ENCODE data around the gene LRMDA. TPM values are rescaled to one million over a fixed set of nuclear protein-coding genes. Genes with fewer than 3 reads are reported as not detected.

The LRMDA gene
- total RNA-seq, 2 experiments from 2014 or later = not detected

DNA sequence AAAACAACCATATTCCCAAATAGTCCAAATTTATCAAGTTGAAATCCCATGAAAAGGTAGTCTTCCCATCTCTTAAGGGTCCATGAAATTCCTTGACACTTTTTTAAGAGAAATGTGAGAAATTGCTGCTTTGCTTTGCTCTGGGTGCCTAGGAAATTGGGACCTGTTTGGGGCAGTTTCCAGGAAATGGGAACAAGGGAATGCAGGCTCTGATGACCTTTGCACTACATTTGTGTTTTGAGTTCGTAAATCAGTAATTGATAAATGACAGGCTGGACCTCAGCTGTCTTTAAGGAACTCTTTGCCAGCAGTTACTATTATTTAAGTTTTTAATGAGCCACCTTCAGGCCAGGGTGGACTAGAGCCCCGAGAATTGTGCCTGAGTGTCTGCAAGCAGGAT, 203.5 kb downstream of the LRMDA start:
- H3K36me3 Mint-ChIP-seq (ENCODE audit: low read depth) = no peaks in the 10 kb centered on the region
- no peak for DNase-seq
- no peaks in the 10 kb centered on the region for H3K4me1 Mint-ChIP-seq
- no peak overlapping the region for H3K4me3 Mint-ChIP-seq
- ChIA-PET POLR2A (no interaction called here), CTCF (no interaction called here)
- H3K9me3 Mint-ChIP-seq = no peaks in the 10 kb centered on the region
- H3K27me3 Mint-ChIP-seq = peaks cover 6% of the 10 kb centered on the region
- no peak overlapping the region for H3K27ac Mint-ChIP-seq

DNA sequence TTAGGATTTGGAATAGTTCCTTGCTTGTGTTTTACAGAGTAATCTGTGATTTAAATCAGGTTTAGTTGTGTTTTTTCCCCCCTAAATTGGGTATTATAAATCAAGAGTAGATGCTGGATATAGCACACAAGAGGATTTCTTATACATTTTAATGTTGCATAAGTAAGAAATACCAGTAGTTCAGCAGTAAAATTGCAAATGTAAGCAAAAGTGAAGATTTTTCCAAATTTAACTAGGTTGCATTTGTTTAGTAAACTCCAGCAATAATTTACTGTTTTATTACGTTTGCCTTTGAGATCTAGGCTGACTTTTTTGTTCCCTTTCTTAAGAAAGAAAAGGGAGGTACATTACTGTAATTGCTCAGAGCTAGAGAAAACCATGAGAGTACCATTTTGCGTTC, 207.3 kb downstream of the LRMDA start:
- H3K27ac Mint-ChIP-seq = no peak overlapping the region
- CTCF ChIA-PET = no interaction called here

GRCh38 chr10:75639736-75640135, 208.3 kb downstream of the LRMDA start:
- H3K4me1 Mint-ChIP-seq = no peaks in the 10 kb centered on the region
- CTCF ChIA-PET = no interaction called here

More for the DNA sequence above, 207.3 kb downstream of the LRMDA start:
- Mint-ChIP-seq H3K36me3 (ENCODE audit: low read depth) (no peaks in the 10 kb centered on the region), H3K27me3 (peaks cover 6% of the 10 kb centered on the region), H3K4me1 (no peaks in the 10 kb centered on the region), H3K9me3 (no peaks in the 10 kb centered on the region), H3K4me3 (no peak overlapping the region)
- POLR2A ChIA-PET = no interaction called here
- DNase-seq = no peak

DNA sequence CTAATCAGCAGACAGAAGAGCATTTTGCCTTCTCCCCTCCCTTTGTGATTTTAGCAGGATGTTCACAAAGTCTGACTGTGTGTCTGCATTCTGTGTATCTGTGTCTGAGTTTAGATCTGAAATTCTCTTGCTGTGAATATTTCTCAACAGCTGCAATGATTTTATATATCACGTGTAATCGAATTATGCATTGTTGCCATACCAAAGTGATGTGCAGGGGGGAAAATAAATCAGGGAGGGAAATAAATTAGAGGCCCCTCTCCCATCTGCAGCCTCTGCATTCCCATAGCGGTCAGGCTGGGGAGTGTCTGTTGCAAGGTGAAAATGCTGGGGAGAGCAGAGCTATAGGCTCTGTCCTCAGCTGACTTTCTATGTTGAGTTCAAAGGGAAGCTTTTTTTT, 209.0 kb downstream of the LRMDA start:
- Mint-ChIP-seq H3K4me3 (no peak overlapping the region), H3K4me1 (no peaks in the 10 kb centered on the region), H3K36me3 (ENCODE audit: low read depth) (no peaks in the 10 kb centered on the region), H3K9me3 (no peaks in the 10 kb centered on the region), H3K27ac (no peak overlapping the region), H3K27me3 (peaks cover 5% of the 10 kb centered on the region)
- CTCF ChIA-PET = no interaction called here
- POLR2A ChIA-PET = no interaction called here
- no peak for DNase-seq

More at GRCh38 chr10:75639736-75640135, 208.3 kb downstream of the LRMDA start:
- Mint-ChIP-seq H3K27me3 (peaks cover 6% of the 10 kb centered on the region), H3K36me3 (ENCODE audit: low read depth) (no peaks in the 10 kb centered on the region), H3K27ac (no peak overlapping the region), H3K9me3 (no peaks in the 10 kb centered on the region), H3K4me3 (no peak overlapping the region)
- POLR2A ChIA-PET = no interaction called here
- DNase-seq = no peak

DNA sequence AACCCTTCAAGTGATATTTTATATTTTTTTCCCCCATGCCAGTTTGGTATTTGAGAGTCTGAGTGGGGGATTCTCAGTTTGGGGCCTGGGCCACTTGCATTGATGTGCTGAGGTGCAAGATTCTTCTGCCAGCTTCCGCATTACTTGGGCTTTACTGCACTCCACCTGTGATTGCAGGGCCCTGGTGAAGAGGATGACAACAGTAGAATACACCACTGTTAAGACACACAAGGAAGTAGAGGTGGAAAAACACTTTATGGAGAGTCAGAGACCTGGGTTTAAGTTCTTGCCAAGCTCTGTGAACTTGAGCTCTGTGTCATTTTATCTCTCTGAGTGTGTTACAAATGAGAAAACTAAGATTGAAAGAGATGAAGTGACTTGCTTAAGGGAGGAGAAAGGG, 209.4 kb downstream of the LRMDA start:
- Mint-ChIP-seq H3K9me3 (no peaks in the 10 kb centered on the region), H3K36me3 (ENCODE audit: low read depth) (no peaks in the 10 kb centered on the region), H3K27me3 (peaks cover 4% of the 10 kb centered on the region), H3K4me1 (no peaks in the 10 kb centered on the region), H3K27ac (no peak overlapping the region), H3K4me3 (no peak overlapping the region)
- no peak for DNase-seq
- CTCF ChIA-PET = no interaction called here
- POLR2A ChIA-PET = no interaction called here

DNA sequence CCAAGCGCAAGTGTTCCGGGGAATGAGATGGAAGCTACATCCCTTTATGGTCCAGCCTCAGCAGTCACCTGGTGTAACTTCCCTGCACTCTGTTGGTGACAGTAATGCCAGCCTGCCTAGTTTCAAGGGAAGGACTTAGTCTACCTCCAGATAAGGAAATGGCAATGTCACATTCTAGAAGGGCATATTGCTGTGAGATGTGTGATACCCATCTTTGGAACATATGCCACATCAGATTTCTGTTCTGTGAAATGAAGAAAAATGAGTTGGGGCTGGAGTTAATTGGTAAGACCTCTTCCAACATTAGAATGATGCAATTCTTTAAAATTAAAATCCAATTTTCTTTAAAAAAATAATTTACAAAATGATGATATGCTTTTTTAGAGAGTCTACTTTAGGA, 212.0 kb downstream of the LRMDA start:
- Mint-ChIP-seq H3K9me3 (no peaks in the 10 kb centered on the region), H3K4me1 (no peaks in the 10 kb centered on the region)

GRCh38 chr10:75643944-75644692, 212.7 kb downstream of the LRMDA start:
- no peak for DNase-seq
- Mint-ChIP-seq H3K36me3 (ENCODE audit: low read depth) (no peaks in the 10 kb centered on the region), H3K27ac (no peak overlapping the region), H3K4me3 (no peak overlapping the region), H3K9me3 (no peaks in the 10 kb centered on the region), H3K4me1 (no peaks in the 10 kb centered on the region), H3K27me3 (peaks cover 4% of the 10 kb centered on the region)
- CTCF ChIA-PET = no interaction called here
- POLR2A ChIA-PET = interaction anchor here (0.6 kb wide), 1 partner anchor 290 kb away, joined by 3 read pairs; no protein-coding TSS in a partner anchor

More for the DNA sequence above, 212.0 kb downstream of the LRMDA start:
- no peaks in the 10 kb centered on the region for H3K36me3 Mint-ChIP-seq (ENCODE audit: low read depth)
- no peak for DNase-seq
- H3K27me3 Mint-ChIP-seq = peaks cover 4% of the 10 kb centered on the region
- CTCF ChIA-PET = no interaction called here
- no peak overlapping the region for H3K27ac Mint-ChIP-seq
- H3K4me3 Mint-ChIP-seq = no peak overlapping the region
- POLR2A ChIA-PET = no interaction called here

- ChIA-PET POLR2A (no interaction called here), CTCF (no interaction called here)
- DNase-seq = no peak
- Mint-ChIP-seq H3K9me3 (no peaks in the 10 kb centered on the region), H3K4me1 (no peaks in the 10 kb centered on the region), H3K4me3 (no peak overlapping the region), H3K27ac (no peak overlapping the region), H3K36me3 (ENCODE audit: low read depth) (no peaks in the 10 kb centered on the region), H3K27me3 (no peaks in the 10 kb centered on the region)
These were observed 214.3 kb downstream of the LRMDA start for GRCh38 chr10:75645704-75646103.

GRCh38 chr10:75646218-75646915, 214.9 kb downstream of the LRMDA start:
- CTCF ChIA-PET = no interaction called here
- H3K36me3 Mint-ChIP-seq (ENCODE audit: low read depth) = no peaks in the 10 kb centered on the region
- H3K4me1 Mint-ChIP-seq = no peaks in the 10 kb centered on the region
- no peak overlapping the region for H3K4me3 Mint-ChIP-seq
- DNase-seq = no peak
- POLR2A ChIA-PET = no interaction called here
- H3K27me3 Mint-ChIP-seq = no peaks in the 10 kb centered on the region
- no peaks in the 10 kb centered on the region for H3K9me3 Mint-ChIP-seq
- no peak overlapping the region for H3K27ac Mint-ChIP-seq

DNA sequence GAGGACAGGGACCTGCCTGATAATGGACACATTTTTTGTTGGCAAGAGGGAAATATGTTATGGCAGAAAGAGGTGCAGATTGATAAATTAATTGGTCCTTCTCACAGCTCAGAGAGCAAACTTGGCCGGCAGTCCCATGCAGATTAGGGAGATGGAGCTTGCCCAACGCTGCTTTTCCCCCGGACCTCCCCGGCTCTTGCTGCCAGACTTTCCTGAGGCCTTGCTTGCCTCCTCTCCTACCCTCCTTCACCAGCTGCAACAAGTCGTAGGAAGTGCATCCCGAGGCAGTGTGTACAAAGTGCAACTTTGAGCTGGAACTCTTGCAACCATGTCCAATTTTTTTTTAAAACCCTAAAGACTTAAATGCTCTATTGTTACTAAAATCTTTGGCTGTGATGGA, 215.5 kb downstream of the LRMDA start:
- no peaks in the 10 kb centered on the region for H3K27me3 Mint-ChIP-seq
- no peak for DNase-seq
- no peaks in the 10 kb centered on the region for H3K36me3 Mint-ChIP-seq (ENCODE audit: low read depth)
- ChIA-PET POLR2A (no interaction called here), CTCF (no interaction called here)
- no peak overlapping the region for H3K4me3 Mint-ChIP-seq
- H3K27ac Mint-ChIP-seq = no peak overlapping the region
- no peaks in the 10 kb centered on the region for H3K9me3 Mint-ChIP-seq
- H3K4me1 Mint-ChIP-seq = no peaks in the 10 kb centered on the region

GRCh38 chr10:75647675-75648074, 216.3 kb downstream of the LRMDA start:
- DNase-seq = no peak
- ChIA-PET CTCF (no interaction called here), POLR2A (no interaction called here)
- H3K9me3 Mint-ChIP-seq = no peaks in the 10 kb centered on the region
- no peak overlapping the region for H3K4me3 Mint-ChIP-seq
- no peak overlapping the region for H3K27ac Mint-ChIP-seq
- no peaks in the 10 kb centered on the region for H3K4me1 Mint-ChIP-seq
- no peaks in the 10 kb centered on the region for H3K27me3 Mint-ChIP-seq
- H3K36me3 Mint-ChIP-seq (ENCODE audit: low read depth) = no peaks in the 10 kb centered on the region

- no peaks in the 10 kb centered on the region for H3K36me3 Mint-ChIP-seq (ENCODE audit: low read depth)
- no peak overlapping the region for H3K4me3 Mint-ChIP-seq
- no peaks in the 10 kb centered on the region for H3K9me3 Mint-ChIP-seq
- H3K27ac Mint-ChIP-seq = no peak overlapping the region
- ChIA-PET CTCF (no interaction called here), POLR2A (no interaction called here)
- H3K4me1 Mint-ChIP-seq = no peaks in the 10 kb centered on the region
- DNase-seq = no peak
- no peaks in the 10 kb centered on the region for H3K27me3 Mint-ChIP-seq
These were observed 216.9 kb downstream of the LRMDA start for GRCh38 chr10:75648351-75648750.

GRCh38 chr10:75648854-75649253, 217.4 kb downstream of the LRMDA start:
- Mint-ChIP-seq H3K27ac (no peak overlapping the region), H3K27me3 (no peaks in the 10 kb centered on the region), H3K4me3 (no peak overlapping the region), H3K4me1 (no peaks in the 10 kb centered on the region), H3K36me3 (ENCODE audit: low read depth) (no peaks in the 10 kb centered on the region), H3K9me3 (no peaks in the 10 kb centered on the region)
- DNase-seq = no peak
- CTCF ChIA-PET = no interaction called here
- POLR2A ChIA-PET = no interaction called here

GRCh38 chr10:75649466-75649865, 218.0 kb downstream of the LRMDA start:
- Mint-ChIP-seq H3K4me1 (no peaks in the 10 kb centered on the region), H3K27ac (no peak overlapping the region), H3K27me3 (no peaks in the 10 kb centered on the region), H3K36me3 (ENCODE audit: low read depth) (no peaks in the 10 kb centered on the region), H3K4me3 (no peak overlapping the region), H3K9me3 (no peaks in the 10 kb centered on the region)
- DNase-seq = no peak
- ChIA-PET CTCF (no interaction called here), POLR2A (no interaction called here)

All from activated CD4-positive, alpha-beta T cell treated with anti-CD3 and anti-CD28 coated beads, Interleukin-2, amount 10 ng/mL, durations not matched to agents 7 days and 5 days (primary cell).